Skeletal muscle satellite cell (primary cell): ENCODE data around the gene CBR3.

Source experiments
- H3K27me3 ChIP-seq: 2 replicates; pipeline ENCODE4 v1.7.0; 2013; ENCODE audit warnings: low read length; ENCODE audit not compliant: control insufficient read depth, insufficient read depth
- H3K36me3 ChIP-seq: 2 replicates; pipeline ENCODE4 v1.7.0; 2013; ENCODE audit warnings: mild to moderate bottlenecking, control low read depth, low read length; ENCODE audit not compliant: insufficient read depth
- H3K4me1 ChIP-seq: 2 replicates; pipeline ENCODE4 v1.7.0; 2013; ENCODE audit warnings: low read length; ENCODE audit not compliant: control insufficient read depth, insufficient read depth
- H3K4me2 ChIP-seq: 2 replicates; pipeline ENCODE4 v1.7.0; 2013; ENCODE audit warnings: mild to moderate bottlenecking, low read length
- H3K4me3 ChIP-seq: 2 replicates; pipeline ENCODE4 v1.7.0; 2013; ENCODE audit warnings: low read length
- H3K9ac ChIP-seq: 2 replicates; pipeline ENCODE4 v1.7.0; 2013; ENCODE audit warnings: mild to moderate bottlenecking, low read depth, low read length, moderate library complexity
- H3K9me3 ChIP-seq: replicated peaks from 2 replicates; pipeline ENCODE4 v1.7.0; 2013; ENCODE audit warnings: mild to moderate bottlenecking, control low read depth, low read length

The CBR3 gene

GRCh38 chr21:36171741-36172331 is 37.0 kb downstream of the CBR3 start:
- Histone ChIP-seq H3K27me3 (no peaks in the 10 kb centered on the region), H3K9ac (no peak overlapping the region), H3K4me3 (no peak overlapping the region), H3K36me3 (peaks cover 4% of the 10 kb centered on the region), H3K9me3 (no peaks in the 10 kb centered on the region), H3K4me1 (no peaks in the 10 kb centered on the region), H3K4me2 (no peak overlapping the region)

DNA sequence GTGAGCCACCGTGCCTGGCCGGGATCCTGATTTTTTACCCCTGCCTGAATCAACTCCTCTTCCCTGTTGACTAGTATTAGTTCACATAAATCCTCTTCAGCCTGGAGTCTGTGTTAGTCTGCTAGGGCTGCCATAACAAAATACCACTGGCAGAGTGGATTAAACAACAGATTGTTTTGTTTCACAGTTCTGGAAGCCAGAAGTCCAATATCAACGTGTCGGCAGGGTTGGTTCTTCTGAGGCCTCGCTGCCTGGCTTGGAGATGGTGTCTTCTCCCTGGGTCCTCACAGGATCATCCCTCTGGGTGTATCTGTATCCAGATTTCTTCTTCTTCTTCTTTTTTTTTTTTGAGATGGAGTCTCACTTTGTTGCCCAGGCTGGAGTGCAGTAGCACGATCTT is 39.9 kb downstream of the CBR3 start:
- Histone ChIP-seq H3K4me1 (no peaks in the 10 kb centered on the region), H3K36me3 (peaks cover under 1% of the 10 kb centered on the region), H3K4me2 (no peak overlapping the region), H3K9ac (no peak overlapping the region), H3K9me3 (no peaks in the 10 kb centered on the region), H3K4me3 (no peak overlapping the region), H3K27me3 (no peaks in the 10 kb centered on the region)

DNA sequence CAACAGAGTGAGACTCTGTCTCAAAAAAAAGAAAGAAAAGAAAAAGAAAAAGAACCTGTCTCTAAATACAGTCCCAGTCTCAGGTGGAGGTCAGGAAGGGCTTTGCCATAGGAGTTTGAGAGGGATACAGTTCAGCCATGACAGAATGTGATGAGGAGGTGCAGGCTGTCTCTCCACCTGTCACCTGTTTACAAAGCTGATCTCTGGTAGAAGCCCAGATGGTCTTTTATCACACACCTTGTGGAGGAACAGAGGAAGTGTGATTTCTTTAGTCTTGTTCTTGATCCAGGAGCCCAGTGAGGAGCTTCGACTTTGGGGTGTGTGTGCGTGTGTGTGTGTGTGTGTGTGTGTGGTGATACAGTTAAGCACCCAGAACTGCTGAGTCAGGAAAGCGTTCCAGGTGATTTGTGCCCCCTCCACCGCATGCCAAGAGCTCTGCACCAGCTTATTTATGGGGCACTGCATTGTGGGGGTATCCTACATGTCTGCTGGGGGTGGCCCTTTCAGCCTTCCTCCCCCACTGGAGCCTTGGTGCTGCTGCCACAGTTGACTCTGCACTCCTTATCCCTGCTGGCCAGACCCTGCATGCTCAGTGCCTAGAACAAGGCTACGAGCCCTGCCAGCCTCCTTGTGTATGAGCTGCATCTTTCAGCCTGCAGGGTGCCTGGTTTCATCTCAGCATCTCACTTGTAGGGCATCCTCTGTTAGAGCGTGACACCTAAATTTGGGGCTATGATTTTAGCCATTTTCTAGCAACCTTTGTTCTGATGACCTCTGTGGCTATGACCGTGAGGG is 41.1 kb downstream of the CBR3 start:
- Histone ChIP-seq H3K9ac (no peak overlapping the region), H3K27me3 (no peaks in the 10 kb centered on the region), H3K4me2 (no peak overlapping the region), H3K4me3 (no peak overlapping the region), H3K4me1 (no peaks in the 10 kb centered on the region), H3K9me3 (no peaks in the 10 kb centered on the region), H3K36me3 (no peaks in the 10 kb centered on the region)

GRCh38 chr21:36178349-36178748 is 43.5 kb downstream of the CBR3 start:
- H3K36me3 ChIP-seq, result no peaks in the 10 kb centered on the region
- no peak overlapping the region for H3K4me3 ChIP-seq
- H3K9ac ChIP-seq, result no peak overlapping the region
- H3K4me2 ChIP-seq, result no peak overlapping the region
- no peaks in the 10 kb centered on the region for H3K4me1 ChIP-seq
- H3K9me3 ChIP-seq, result no peaks in the 10 kb centered on the region
- no peaks in the 10 kb centered on the region for H3K27me3 ChIP-seq

GRCh38 chr21:36179145-36179544 is 44.3 kb downstream of the CBR3 start:
- Histone ChIP-seq H3K9me3 (no peaks in the 10 kb centered on the region), H3K36me3 (no peaks in the 10 kb centered on the region), H3K27me3 (no peaks in the 10 kb centered on the region), H3K4me3 (no peak overlapping the region), H3K4me1 (no peaks in the 10 kb centered on the region), H3K4me2 (no peak overlapping the region), H3K9ac (no peak overlapping the region)

GRCh38 chr21:36180963-36181362 is 46.1 kb downstream of the CBR3 start:
- H3K4me1 ChIP-seq, result no peaks in the 10 kb centered on the region
- H3K36me3 ChIP-seq, result no peaks in the 10 kb centered on the region
- H3K4me2 ChIP-seq, result no peak overlapping the region
- H3K9me3 ChIP-seq, result no peaks in the 10 kb centered on the region
- no peaks in the 10 kb centered on the region for H3K27me3 ChIP-seq
- no peak overlapping the region for H3K4me3 ChIP-seq
- H3K9ac ChIP-seq, result no peak overlapping the region

GRCh38 chr21:36183144-36183795 is 48.4 kb downstream of the CBR3 start:
- H3K4me2 ChIP-seq, result no peak overlapping the region
- no peaks in the 10 kb centered on the region for H3K9me3 ChIP-seq
- H3K4me3 ChIP-seq, result no peak overlapping the region
- no peaks in the 10 kb centered on the region for H3K36me3 ChIP-seq
- no peaks in the 10 kb centered on the region for H3K27me3 ChIP-seq
- no peaks in the 10 kb centered on the region for H3K4me1 ChIP-seq
- H3K9ac ChIP-seq, result no peak overlapping the region

DNA sequence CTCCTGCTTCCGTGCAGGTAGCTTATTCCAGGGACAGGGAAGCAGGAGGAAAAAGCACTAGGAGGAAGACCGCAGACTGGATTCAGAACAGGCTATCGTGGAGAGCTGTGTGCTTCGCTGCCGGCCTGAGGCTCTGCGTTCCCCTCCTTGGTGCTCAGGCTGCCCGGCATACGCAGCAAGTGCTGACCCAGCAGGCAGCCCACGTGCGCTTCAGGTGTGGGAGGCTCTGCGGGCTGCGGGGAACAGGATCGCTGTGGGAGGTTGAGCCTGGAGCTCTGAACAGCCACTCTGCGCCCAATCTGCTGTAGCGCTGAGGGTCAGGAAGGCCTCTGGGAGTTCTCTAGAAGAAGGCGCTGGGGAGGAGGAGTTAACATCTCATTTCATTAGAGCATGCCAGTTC is 49.7 kb downstream of the CBR3 start:
- Histone ChIP-seq H3K36me3 (no peaks in the 10 kb centered on the region), H3K9me3 (no peaks in the 10 kb centered on the region), H3K4me2 (no peak overlapping the region), H3K4me1 (no peaks in the 10 kb centered on the region), H3K4me3 (no peak overlapping the region), H3K9ac (no peak overlapping the region), H3K27me3 (no peaks in the 10 kb centered on the region)

DNA sequence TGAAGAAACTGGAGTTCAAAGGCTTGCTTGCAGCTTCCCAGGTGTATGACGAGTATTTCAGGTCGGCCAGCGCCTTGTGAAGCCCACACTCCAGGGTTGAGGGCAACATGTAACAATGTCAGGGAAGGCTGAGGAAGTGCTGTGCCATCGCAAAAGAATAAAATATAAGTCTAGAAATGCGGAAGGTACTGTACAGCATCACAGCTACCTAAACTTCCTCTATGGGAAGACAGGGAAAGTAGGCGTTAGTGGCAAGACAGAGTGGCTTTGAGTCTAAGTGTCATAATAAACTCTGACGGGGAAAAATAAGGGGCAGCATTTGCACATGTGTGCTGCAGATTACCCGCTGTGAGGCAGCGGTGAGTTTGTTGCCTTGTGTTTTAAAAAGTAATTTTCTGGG is 50.6 kb downstream of the CBR3 start:
- H3K9me3 ChIP-seq, result no peaks in the 10 kb centered on the region
- H3K9ac ChIP-seq, result no peak overlapping the region
- H3K4me3 ChIP-seq, result no peak overlapping the region
- no peaks in the 10 kb centered on the region for H3K27me3 ChIP-seq
- H3K36me3 ChIP-seq, result no peaks in the 10 kb centered on the region
- H3K4me2 ChIP-seq, result no peak overlapping the region
- H3K4me1 ChIP-seq, result no peaks in the 10 kb centered on the region

GRCh38 chr21:36186081-36186480 is 51.2 kb downstream of the CBR3 start:
- no peaks in the 10 kb centered on the region for H3K4me1 ChIP-seq
- no peak overlapping the region for H3K4me3 ChIP-seq
- no peaks in the 10 kb centered on the region for H3K36me3 ChIP-seq
- H3K9me3 ChIP-seq, result no peaks in the 10 kb centered on the region
- no peak overlapping the region for H3K4me2 ChIP-seq
- no peak overlapping the region for H3K9ac ChIP-seq
- H3K27me3 ChIP-seq, result no peaks in the 10 kb centered on the region

DNA sequence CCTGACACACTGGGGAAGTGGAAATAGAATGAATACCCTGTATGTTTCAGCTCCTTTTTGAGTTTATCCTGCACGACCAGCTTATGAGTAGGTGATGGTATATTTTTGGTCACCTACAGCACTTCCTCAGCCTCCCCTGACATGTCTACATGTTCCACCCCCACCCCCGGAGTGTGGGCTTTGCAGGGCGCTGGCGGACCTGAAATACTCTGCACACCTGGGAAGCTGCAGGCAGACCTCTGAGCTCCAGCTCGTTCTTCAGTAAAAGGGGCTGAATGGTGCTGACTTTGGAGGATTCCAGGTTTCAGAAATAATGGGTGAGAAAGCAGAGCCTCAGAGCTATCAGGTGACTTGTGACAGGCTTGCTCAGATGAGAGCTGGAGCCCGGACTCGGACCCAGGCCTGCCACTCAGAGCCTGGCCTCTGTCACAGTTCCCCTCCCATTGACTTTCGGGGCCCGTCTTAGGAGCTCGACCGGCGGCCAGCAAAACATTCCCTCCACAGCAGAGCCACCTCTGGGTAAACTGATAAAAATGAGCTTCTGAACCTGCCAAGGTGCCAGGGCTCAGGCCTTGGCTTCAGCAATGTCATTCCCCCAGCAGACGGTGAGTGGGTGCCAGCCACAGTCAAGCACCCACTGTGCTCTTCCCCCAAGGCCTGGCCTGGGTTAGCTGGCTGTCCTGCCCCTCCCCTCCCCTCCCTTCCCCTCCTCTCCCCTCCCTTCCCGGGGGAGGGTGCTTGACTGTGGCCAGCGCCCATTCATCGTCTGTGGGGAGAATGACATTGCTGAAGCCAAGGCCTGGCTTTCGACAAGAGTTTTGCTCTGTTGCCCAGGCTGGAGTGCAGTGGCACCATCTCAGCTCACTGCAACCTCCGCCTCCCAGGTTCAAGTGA is 51.9 kb downstream of the CBR3 start:
- Histone ChIP-seq H3K4me1 (no peaks in the 10 kb centered on the region), H3K4me2 (no peak overlapping the region), H3K36me3 (no peaks in the 10 kb centered on the region), H3K9ac (no peak overlapping the region), H3K4me3 (no peak overlapping the region), H3K9me3 (no peaks in the 10 kb centered on the region), H3K27me3 (no peaks in the 10 kb centered on the region)
